ENCODE results near the gene SYT9.

DNA sequence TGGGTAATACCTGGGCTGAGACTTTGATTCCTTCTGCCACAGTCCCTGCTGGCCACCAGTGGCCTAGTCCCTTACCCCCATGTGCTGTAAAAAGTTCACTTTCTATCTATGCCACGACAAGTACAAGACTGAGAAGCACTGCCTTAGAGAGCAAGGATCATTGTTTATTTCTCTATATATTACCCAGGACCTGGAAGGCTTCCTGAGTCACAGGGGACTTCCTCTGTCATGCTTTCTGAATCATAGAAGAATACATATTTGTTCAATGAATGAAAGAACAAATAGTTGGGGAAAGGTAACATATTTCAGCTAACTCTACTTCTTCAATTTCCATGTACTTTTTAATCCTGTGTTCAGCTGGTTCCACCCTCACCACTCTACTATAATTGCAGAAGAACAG, 5.5 kb upstream of the SYT9 start:
- TF ChIP-seq EZH2phosphoT487 (IDR thresholded peaks at IDR 0.05; ENCODE audit: low read depth) (no peak), CTCF (IDR thresholded peaks at IDR 0.05; ENCODE audit: low read depth, low read length) (no peak)
